GM08714 (cell line): ENCODE data around the gene NDRG4.

Source experiments
- H3K4me3 ChIP-seq: fragments of 200-500 bp; sonication (Bioruptor generic); 2 replicates; pipeline ENCODE4 v1.5.1; 2014; ENCODE audit warnings: mild to moderate bottlenecking, low read length, inconsistent platforms
- ZNF274 ChIP-seq: IDR thresholded peaks from 2 replicates; pipeline ENCODE4 v1.6.1; 2012; ENCODE audit warnings: mild to moderate bottlenecking, low read depth, low read length

The NDRG4 gene

GRCh38 chr16:58551496-58551895 is 51.6 kb downstream of the NDRG4 start:
- no peak overlapping the region for H3K4me3 ChIP-seq
- no peak for TF ChIP-seq ZNF274

- TF ChIP-seq ZNF274: no peak
- H3K4me3 ChIP-seq: no peak overlapping the region
These were observed 56.7 kb downstream of the NDRG4 start for GRCh38 chr16:58556678-58557077.
